G401.6 (cell line): Measurements from ENCODE around the gene MAPK7.

ENCODE experiments used
- FAIRE-seq: peaks from 2 replicates; lab custom pipeline; 2012; peaks lifted over from hg19 to GRCh38; lab: Jason Lieb, UNC

Gene MAPK7

DNA sequence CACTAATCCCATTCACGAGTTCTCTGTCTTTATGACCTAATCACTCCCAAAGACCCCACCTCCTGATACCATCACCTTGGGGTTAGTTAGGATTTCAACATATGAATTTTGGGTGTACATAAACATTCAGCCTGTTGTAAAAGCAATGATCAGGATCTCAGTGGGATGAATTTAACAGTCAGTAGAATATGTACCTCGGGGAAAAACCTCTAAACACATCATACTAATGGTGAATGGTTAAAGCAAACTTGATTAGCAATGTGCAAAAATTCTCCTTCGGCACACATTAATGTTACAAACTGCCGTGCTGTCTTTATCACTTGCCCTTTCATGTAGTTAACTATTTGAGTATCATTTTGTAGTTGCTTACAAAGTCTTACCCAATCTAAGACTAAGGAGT is 42.9 kb downstream of the MAPK7 start:
- FAIRE-seq, result no peak

DNA sequence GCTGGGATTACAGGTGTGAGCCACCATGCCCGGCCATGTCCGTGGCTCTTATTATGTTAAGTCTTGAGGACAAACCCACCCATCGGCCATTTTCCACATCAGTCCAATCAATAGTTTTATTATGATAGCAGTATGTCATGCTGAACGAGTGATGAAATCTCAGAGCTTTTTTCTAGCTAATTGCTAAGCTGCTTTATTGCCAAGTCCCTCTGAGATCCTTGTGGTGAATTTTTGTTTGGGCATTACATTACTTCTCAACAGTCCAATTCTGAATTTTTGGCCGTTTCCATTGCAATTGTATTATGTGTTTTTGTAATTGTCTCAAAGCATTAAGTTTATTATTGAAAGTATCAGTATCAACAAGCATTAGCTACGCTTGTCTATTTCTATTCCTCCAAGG is 43.6 kb downstream of the MAPK7 start:
- no peak for FAIRE-seq

DNA sequence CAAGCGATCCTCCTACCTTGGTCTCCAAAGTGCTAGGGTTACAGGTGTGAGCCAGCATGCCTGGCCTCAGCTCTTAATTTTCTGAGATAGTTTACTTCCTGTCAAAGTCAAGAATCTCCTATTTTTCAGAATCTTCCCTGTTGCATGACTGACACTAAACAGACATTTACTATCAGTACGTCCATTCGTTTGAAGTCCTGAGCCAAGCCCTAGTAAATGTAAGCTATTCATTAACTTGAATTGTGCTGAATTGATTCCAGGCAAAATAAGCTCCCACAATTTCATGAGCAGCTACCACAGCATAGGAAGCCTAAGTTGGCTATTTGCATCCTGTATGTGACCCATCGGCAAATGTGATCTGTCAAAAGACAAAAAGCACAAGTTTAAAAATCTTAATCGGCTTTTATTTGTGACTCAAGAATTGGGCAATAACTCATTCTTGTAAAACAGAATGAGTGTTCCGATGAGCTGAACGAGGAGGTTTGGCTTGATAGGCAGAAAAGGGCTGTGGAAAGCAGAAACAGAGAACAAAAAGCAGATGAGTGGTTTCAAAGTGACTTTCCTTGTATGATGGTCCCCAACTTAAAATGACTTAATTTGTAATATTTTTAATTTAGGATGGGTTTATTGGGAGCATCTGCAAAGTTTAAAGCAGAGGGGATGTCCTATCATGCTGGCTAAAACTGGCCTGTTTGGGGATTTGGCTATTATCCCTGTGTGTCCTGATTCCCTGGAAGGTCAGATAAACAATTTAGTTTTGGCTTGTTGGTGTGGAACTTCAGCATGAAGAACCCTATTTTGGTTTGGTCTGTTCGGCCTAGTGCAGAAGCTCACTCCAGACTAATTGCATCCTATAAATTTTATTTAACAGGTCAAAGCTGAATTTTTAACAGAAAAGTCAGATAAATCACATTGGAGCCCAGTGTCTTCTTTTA is 46.9 kb downstream of the MAPK7 start:
- no peak for FAIRE-seq

DNA sequence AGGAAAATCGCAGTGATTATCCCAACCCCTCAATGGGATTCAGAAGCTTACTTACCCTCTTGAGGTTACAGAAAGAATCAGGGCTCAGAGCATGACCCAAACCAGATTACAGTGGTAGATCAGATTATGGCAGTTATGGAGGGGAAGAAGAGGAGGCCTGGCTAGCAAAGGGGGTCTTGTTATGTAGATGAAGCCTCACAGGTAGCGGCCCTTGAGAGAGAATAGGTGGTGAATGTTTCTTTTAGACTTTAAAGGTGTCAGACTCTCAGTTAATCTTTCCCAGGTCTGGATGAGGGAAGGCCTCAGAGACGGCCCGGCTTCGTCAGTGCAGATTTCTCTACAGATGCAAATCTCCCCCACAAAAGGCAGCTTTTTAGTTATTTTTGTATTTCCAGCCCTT is 48.3 kb downstream of the MAPK7 start:
- no peak for FAIRE-seq

DNA sequence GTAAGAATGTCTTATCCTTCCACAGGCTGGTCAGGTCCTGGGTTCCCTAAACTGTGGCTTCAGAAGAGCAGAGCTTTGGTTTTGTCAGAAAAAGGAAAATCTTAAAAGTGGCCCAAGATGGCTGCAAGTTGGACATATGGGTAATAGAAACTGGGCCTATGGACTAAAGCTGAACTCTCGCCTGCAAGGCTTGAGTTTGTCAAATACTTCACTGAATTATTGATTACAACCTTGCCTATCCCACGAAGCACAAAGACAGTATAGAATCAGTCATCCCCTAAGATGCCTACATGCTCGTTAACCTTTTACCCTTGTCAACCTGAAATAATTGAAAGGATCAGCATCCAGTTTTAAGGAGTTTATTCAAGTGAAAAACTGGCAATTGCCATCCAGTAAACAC is 53.4 kb downstream of the MAPK7 start:
- no peak for FAIRE-seq
